ENCODE data around the gene NELFA. TPM values are rescaled to one million over a fixed set of nuclear protein-coding genes. Genes with fewer than 3 reads are reported as not detected.

Gene NELFA
- total RNA-seq, 4 donors from 2014 or later: 27.7 to 56.9 (median 42.8) TPM

DNA sequence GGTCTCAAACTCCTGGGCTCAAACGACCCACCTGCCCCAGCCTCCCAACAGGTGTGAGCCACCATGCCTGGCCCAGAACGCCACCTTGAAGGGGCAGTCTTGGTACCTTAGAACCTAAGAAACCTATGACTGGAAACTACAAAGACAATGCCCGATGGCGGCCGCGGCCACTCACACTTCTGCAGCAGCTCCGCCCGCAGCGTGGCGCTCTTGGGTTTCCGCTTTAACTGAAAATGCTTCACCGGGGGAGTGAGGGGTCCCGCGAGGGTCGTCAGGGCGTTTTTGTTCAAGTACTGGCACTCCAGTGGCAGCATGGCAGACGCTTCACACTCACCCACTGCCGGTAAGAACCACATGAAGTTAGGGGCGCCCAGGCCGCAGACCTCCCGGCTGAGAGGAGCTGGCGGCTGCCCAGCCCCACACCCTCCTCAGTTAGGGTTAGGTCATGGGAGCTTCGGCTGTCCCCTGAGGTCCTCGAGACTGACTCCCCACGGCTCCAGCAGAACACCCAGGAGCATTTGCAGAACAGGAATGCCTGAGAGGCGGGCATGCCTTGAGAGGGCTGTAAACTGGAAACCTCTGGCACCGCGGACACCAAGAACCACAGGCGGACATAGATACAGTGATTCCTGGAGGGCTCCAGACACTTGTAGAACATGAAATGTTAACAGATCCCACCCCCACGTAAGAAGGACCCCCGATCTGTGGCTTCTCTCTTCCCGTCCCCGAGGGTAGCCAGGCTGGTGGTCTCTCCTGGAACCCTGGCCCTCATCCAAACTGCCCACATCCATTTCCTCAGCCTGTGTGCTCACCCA is 19.0 kb downstream of the NELFA start:
- Histone ChIP-seq H3K27ac (no peak overlapping the region), H3K36me3 (peaks cover 0 to 65% (median 0%) of the 10 kb centered on the region in 3 donors), H3K9me3 (no peaks in the 10 kb centered on the region), H3K27me3 (no peaks in the 10 kb centered on the region), H3K4me1 (no peaks in the 10 kb centered on the region), H3K4me3 (no peak overlapping the region)
- TF ChIP-seq, protein P1, sequence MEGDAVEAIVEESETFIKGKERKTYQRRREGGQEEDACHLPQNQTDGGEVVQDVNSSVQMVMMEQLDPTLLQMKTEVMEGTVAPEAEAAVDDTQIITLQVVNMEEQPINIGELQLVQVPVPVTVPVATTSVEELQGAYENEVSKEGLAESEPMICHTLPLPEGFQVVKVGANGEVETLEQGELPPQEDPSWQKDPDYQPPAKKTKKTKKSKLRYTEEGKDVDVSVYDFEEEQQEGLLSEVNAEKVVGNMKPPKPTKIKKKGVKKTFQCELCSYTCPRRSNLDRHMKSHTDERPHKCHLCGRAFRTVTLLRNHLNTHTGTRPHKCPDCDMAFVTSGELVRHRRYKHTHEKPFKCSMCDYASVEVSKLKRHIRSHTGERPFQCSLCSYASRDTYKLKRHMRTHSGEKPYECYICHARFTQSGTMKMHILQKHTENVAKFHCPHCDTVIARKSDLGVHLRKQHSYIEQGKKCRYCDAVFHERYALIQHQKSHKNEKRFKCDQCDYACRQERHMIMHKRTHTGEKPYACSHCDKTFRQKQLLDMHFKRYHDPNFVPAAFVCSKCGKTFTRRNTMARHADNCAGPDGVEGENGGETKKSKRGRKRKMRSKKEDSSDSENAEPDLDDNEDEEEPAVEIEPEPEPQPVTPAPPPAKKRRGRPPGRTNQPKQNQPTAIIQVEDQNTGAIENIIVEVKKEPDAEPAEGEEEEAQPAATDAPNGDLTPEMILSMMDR (IDR thresholded peaks at IDR 0.05): no peak
- no peak for TF ChIP-seq POLR2A (IDR thresholded peaks at IDR 0.05)
- no peak for DNase-seq

DNA sequence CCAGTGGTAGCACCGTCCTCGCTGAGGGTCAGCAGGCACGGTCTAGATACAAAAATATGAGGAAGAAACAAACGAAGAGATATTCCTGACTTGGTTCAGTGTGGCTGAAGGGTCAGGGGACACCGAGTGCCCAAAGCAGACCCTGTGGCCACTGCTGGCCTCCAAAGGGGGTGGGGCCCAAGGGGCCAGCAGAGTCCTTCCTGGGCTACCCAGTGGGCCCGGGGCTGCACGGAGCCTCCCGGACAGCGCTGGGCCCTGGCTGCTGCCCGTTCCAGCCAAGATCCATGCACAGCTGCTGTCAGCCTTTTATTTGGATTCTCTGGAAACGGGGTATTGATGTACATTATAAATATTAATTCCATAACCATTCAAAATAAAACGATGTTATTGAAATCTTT is 20.4 kb downstream of the NELFA start:
- TF ChIP-seq, protein P1 (IDR thresholded peaks at IDR 0.05): no peak
- TF ChIP-seq POLR2A (IDR thresholded peaks at IDR 0.05): no peak
- Histone ChIP-seq H3K36me3 (peaks cover 0 to 80% (median 0%) of the 10 kb centered on the region in 3 donors), H3K4me3 (no peak overlapping the region), H3K27me3 (no peaks in the 10 kb centered on the region), H3K27ac (no peak overlapping the region), H3K4me1 (no peaks in the 10 kb centered on the region), H3K9me3 (no peaks in the 10 kb centered on the region)
- DNase-seq: no peak

DNA sequence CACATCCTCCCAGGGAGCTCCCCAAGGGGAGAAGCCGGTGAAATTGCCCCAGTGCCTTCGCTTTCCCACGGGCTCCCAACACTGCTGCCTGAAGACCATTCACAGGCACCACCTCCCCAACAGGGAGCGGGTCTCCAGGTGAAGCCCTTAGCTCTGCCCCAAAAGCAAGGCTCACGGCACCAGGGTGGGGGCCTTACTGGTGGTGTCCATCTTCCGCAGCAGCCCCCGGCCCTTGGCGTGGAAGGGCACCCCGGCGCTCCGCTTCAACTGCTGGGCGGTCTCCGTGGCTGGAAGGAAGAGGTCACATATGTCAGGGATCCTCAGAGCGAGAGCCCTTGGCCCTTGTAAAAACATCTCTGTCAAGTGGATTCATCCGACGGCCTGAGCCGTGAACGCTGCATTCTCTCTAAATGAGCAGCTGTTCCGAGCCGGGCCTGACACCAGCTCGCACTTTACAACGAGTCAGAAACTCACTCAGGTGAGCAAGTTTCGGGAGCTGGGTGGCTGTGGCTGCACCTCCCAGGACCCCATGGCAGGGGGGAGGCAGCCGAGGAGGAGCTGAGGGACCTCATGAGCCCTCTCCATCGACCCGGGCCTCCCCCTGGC is 20.9 kb downstream of the NELFA start:
- H3K27me3 ChIP-seq: no peaks in the 10 kb centered on the region
- TF ChIP-seq, protein P1 (IDR thresholded peaks at IDR 0.05): no peak
- no peak for TF ChIP-seq POLR2A (IDR thresholded peaks at IDR 0.05)
- H3K27ac ChIP-seq: no peak overlapping the region
- no peak for DNase-seq
- peaks cover 0 to 85% (median 0%) of the 10 kb centered on the region in 3 donors for H3K36me3 ChIP-seq
- H3K4me1 ChIP-seq: no peaks in the 10 kb centered on the region
- no peaks in the 10 kb centered on the region for H3K9me3 ChIP-seq
- no peak overlapping the region for H3K4me3 ChIP-seq

- Histone ChIP-seq H3K4me1 (no peaks in the 10 kb centered on the region), H3K4me3 (no peak overlapping the region), H3K27ac (no peak overlapping the region), H3K9me3 (no peaks in the 10 kb centered on the region), H3K36me3 (peaks cover 0 to 90% (median 0%) of the 10 kb centered on the region in 3 donors), H3K27me3 (no peaks in the 10 kb centered on the region)
- no peak for DNase-seq
- TF ChIP-seq, protein P1 (IDR thresholded peaks at IDR 0.05): no peak
- no peak for TF ChIP-seq POLR2A (IDR thresholded peaks at IDR 0.05)
These were observed 21.5 kb downstream of the NELFA start for GRCh38 chr4:1987296-1987695.

- Histone ChIP-seq H3K36me3 (peaks cover 0 to 94% (median 0%) of the 10 kb centered on the region in 3 donors), H3K4me1 (no peaks in the 10 kb centered on the region), H3K4me3 (no peak overlapping the region), H3K27ac (no peak overlapping the region), H3K9me3 (no peaks in the 10 kb centered on the region), H3K27me3 (no peaks in the 10 kb centered on the region)
- no peak for DNase-seq
- TF ChIP-seq POLR2A (IDR thresholded peaks at IDR 0.05): no peak
- TF ChIP-seq, protein P1 (IDR thresholded peaks at IDR 0.05): no peak
These were observed 22.1 kb downstream of the NELFA start for GRCh38 chr4:1986578-1987210.

All from Peyer's patch (tissue), 4 donors.